Uterus (tissue), 4 donors: ENCODE measurements around the gene ABCB1. TPM values are rescaled to one million over a fixed set of nuclear protein-coding genes. Genes with fewer than 3 reads are reported as not detected.

Experiments used
- DNase-seq, 2 donors: peaks; one replicate each; pipeline ENCODE4 v3.0.0-alpha.2; 2019 to 2020
- H3K27ac ChIP-seq, 2 donors: fragments of 200-600 bp; sonication (generic); 1 replicate in 1 of 2; 2 replicates in 1 of 2; pipeline ENCODE4 v1.5.1; 2016 to 2018
- H3K27me3 ChIP-seq, 2 donors: fragments of 200-600 bp; sonication (generic); one replicate each; pipeline ENCODE4 v1.5.1; 2018 to 2019; ENCODE audit warnings: control low read depth in 1 of 2
- H3K36me3 ChIP-seq, 2 donors: fragments of 200-600 bp; sonication (generic); one replicate each; pipeline ENCODE4 v1.5.1; 2019; ENCODE audit warnings: control low read depth in 1 of 2
- H3K4me1 ChIP-seq, 2 donors: fragments of 200-600 bp; sonication (generic); one replicate each; pipeline ENCODE4 v1.5.1; 2018 to 2019; ENCODE audit warnings: control low read depth in 1 of 2
- H3K4me3 ChIP-seq, 2 donors: fragments of 200-600 bp; sonication (generic); 1 replicate in 1 of 2; 2 replicates in 1 of 2; pipeline ENCODE4 v1.5.1; 2018 to 2019; ENCODE audit warnings: mild to moderate bottlenecking in 1 of 2
- H3K9me3 ChIP-seq, 2 donors: fragments of 200-600 bp; sonication (generic); one replicate each; pipeline ENCODE4 v1.5.1; 2019; ENCODE audit warnings: control low read depth in 1 of 2
- POLR2A ChIP-seq, 2 donors: fragments of 450-650 bp; IDR thresholded peaks; one replicate each; pipeline ENCODE4 v1.6.1; 2016; ENCODE audit warnings: antibody characterized with exemption in 2 of 2, mild to moderate bottlenecking in 1 of 2, moderate library complexity in 1 of 2
- intact Hi-C: fragments of 100-400 bp; cut with DNase I; formaldehyde crosslinking; loops from one replicate; pipeline ENCODE4 v1.15.1; 2023; ENCODE audit warnings: low total_unique reads
- total RNA-seq, 4 donors: library from RNA; depleted of rRNA in 3 of 4; stranded (reverse); fragments of >200 nt in 3 of 4; gene quantifications; one replicate each; pipeline versions ENCODE4 v1.1.0 to v1.2.4, GENCODE V29; 2014 to 2023
- TF ChIP-seq, protein P1 (sequence below), 4 experiments: fragments of 200-600 bp in 2 of 4; fragments of 450-650 bp in 2 of 4; sonication (generic) in 2 of 4; IDR thresholded peaks; one replicate each; pipeline ENCODE4 v1.5.1; 2016 to 2019; ENCODE audit warnings: antibody characterized with exemption in 4 of 4, mild to moderate bottlenecking in 2 of 4, moderate library complexity in 1 of 4
- donor health status: DM: yes; HTN: yes; CAD: no.

Gene ABCB1
- total RNA-seq, 4 donors from 2014 or later = 7.9 to 68.1 (median 35.6) TPM

DNA sequence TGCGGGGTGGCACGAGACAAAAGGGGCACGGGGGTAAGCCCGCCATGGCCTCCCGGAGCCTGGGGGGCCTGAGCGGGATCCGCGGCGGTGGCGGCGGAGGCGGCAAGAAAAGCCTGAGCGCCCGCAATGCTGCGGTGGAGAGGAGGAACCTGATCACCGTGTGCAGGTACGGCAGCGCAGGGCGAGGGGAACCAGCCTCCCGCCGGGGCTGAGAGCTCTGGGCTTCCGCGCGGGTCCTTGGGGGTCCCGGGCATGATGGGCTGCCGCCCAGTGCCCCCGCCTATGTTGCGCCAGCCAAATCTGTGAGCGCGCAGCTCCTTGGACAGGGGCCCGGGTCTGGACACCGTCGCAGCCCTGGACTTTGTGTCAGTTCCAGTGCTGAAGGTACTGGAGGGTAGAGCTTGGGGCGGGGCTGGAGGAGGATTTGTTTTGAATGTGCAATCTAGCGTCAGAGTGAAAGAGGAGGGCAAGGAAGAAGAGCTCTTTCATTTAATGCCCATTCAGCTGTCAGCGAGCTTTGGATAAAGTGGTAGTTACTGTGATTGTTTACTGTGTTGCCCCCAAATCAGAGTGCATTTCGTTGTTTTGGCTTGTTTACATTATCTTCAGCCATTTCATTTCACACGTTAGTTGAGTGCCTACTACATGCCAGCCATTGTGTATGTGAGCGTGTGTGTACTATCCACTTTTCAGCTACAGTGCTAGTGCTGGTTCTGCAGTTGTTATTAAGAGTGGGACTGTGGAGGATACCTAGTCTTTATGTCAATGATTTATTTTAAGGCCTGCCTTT, 28.3 kb upstream of the ABCB1 start:
- Histone ChIP-seq H3K9me3 (no peaks in the 10 kb centered on the region), H3K4me1 (no peaks in the 10 kb centered on the region), H3K4me3 (peak overlapping the region; percentile 34 to 56), H3K27ac (peak overlapping the region; percentile 55 to 71), H3K36me3 (no peaks in the 10 kb centered on the region), H3K27me3 (no peaks in the 10 kb centered on the region)
- peak in 1 of 2 donors; percentile 19 for DNase-seq
- intact Hi-C loops = no loop called here
- TF ChIP-seq POLR2A (IDR thresholded peaks at IDR 0.05) = peak in 1 of 2 donors; percentile 27
- TF ChIP-seq, protein P1, sequence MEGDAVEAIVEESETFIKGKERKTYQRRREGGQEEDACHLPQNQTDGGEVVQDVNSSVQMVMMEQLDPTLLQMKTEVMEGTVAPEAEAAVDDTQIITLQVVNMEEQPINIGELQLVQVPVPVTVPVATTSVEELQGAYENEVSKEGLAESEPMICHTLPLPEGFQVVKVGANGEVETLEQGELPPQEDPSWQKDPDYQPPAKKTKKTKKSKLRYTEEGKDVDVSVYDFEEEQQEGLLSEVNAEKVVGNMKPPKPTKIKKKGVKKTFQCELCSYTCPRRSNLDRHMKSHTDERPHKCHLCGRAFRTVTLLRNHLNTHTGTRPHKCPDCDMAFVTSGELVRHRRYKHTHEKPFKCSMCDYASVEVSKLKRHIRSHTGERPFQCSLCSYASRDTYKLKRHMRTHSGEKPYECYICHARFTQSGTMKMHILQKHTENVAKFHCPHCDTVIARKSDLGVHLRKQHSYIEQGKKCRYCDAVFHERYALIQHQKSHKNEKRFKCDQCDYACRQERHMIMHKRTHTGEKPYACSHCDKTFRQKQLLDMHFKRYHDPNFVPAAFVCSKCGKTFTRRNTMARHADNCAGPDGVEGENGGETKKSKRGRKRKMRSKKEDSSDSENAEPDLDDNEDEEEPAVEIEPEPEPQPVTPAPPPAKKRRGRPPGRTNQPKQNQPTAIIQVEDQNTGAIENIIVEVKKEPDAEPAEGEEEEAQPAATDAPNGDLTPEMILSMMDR (IDR thresholded peaks at IDR 0.05) = no peak

GRCh38 chr7:87627634-87627994, 26.9 kb upstream of the ABCB1 start:
- no peaks in the 10 kb centered on the region for H3K9me3 ChIP-seq
- no peaks in the 10 kb centered on the region for H3K36me3 ChIP-seq
- H3K4me1 ChIP-seq = no peaks in the 10 kb centered on the region
- no peak overlapping the region for H3K27ac ChIP-seq
- no peaks in the 10 kb centered on the region for H3K27me3 ChIP-seq
- DNase-seq = peak in 1 of 2 donors; percentile 14
- H3K4me3 ChIP-seq = peak overlapping the region; percentile 34 to 56
- no peak for TF ChIP-seq POLR2A (IDR thresholded peaks at IDR 0.05)
- TF ChIP-seq, protein P1 (IDR thresholded peaks at IDR 0.05) = no peak
- intact Hi-C loops = no loop called here

DNA sequence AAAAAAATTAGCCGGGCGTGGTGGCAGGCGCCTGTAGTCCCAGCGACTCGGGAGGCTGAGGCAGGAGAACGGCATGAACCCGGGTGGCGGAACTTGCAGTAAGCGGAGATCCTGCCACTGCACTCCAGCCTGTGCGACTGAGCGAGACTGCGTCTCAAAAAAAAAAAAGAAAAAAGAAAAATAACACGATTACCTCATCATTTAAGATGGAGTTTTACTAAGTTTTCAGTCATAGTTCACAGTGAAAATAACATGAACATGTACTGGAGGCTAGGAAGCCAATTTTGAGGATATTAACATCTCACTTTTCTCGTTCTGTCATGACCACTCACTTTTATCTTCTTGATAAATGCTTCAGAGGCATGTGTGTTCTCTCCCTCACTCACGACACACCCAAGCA, 24.4 kb upstream of the ABCB1 start:
- TF ChIP-seq, protein P1 (IDR thresholded peaks at IDR 0.05) = no peak
- TF ChIP-seq POLR2A (IDR thresholded peaks at IDR 0.05) = no peak
- Histone ChIP-seq H3K9me3 (no peaks in the 10 kb centered on the region), H3K27ac (no peak overlapping the region), H3K27me3 (no peaks in the 10 kb centered on the region), H3K36me3 (no peaks in the 10 kb centered on the region), H3K4me3 (no peak overlapping the region), H3K4me1 (no peaks in the 10 kb centered on the region)
- intact Hi-C loops = no loop called here
- no peak for DNase-seq

DNA sequence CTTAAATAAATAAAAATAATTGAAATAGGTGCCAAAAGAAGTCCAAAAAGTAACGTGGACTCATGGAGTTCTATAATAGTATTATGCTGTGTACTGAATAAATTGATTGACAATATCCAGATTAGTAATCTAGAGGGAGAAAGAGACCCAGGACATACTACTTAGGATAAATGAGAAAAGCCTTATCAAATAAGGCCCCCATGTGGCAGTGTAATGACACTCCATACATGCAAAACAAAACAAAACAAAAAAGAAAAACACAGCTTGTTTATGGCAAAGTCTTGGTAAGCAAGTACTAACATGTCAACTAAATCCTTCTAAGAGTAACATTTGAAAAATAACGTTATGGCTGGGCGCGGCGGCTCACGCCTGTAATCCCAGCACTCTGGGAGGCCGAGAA, 23.9 kb upstream of the ABCB1 start:
- Histone ChIP-seq H3K27me3 (no peaks in the 10 kb centered on the region), H3K9me3 (no peaks in the 10 kb centered on the region), H3K4me1 (no peaks in the 10 kb centered on the region), H3K27ac (no peak overlapping the region), H3K36me3 (no peaks in the 10 kb centered on the region), H3K4me3 (no peak overlapping the region)
- TF ChIP-seq, protein P1 (IDR thresholded peaks at IDR 0.05) = no peak
- TF ChIP-seq POLR2A (IDR thresholded peaks at IDR 0.05) = no peak
- intact Hi-C loops = no loop called here
- no peak for DNase-seq

DNA sequence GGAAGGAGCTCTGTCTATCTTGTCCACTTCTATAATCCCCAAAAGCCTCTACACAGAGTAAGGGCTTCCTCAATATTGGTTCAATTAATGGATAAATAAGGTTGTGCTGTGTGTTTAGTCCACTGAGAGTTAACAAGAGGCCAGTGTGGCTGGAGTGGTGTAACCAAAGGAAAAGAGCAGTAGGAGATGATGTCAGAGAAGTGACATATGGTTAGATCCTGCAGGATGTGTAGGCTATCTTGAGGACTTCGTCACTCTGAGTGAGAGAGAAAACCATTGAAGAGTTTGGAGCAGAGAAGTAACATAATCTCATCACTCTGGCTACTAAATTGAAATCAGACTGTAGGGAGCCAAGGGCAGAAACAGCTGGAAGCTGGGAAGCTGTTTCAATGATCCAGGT, 14.5 kb upstream of the ABCB1 start:
- no peak for DNase-seq
- TF ChIP-seq, protein P1 (IDR thresholded peaks at IDR 0.05) = no peak
- TF ChIP-seq POLR2A (IDR thresholded peaks at IDR 0.05) = no peak
- Histone ChIP-seq H3K4me1 (no peaks in the 10 kb centered on the region), H3K27me3 (no peaks in the 10 kb centered on the region), H3K27ac (no peak overlapping the region), H3K36me3 (no peaks in the 10 kb centered on the region), H3K4me3 (no peak overlapping the region), H3K9me3 (no peaks in the 10 kb centered on the region)
- intact Hi-C loops = no loop called here
